WTC11 (cell line): Measurements from ENCODE around the gene MSLN. TPM values are rescaled to one million over a fixed set of nuclear protein-coding genes. Genes with fewer than 3 reads are reported as not detected.

ENCODE experiments used
- ATAC-seq: fragments of 200-7000 bp; cut with Tn5 transposase; 2 replicates; pipeline ENCODE4 v1.10.0; 2021; ENCODE audit warnings: mild to moderate bottlenecking, moderate library complexity
- CTCF ChIA-PET: fragments of 300-600 bp; sonication (Branson Sonifier 250); formaldehyde crosslinking; loops from one replicate; lab custom pipeline; 2021; ENCODE audit warnings: antibody characterized with exemption; lab: Charles Lee
- POLR2A ChIA-PET: fragments of 350-600 bp; sonication (Branson Sonifier 250); formaldehyde crosslinking; loops from one replicate; lab custom pipeline; 2021; ENCODE audit warnings: antibody characterized with exemption; lab: Charles Lee
- DNase-seq: peaks from one replicate; pipeline ENCODE4 v3.0.0; 2021; ENCODE audit warnings: low spot score
- H3K27ac Mint-ChIP-seq: 2 replicates; pipeline ENCODE4 v1.8.0; 2021; ENCODE audit warnings: mixed read lengths
- H3K27me3 Mint-ChIP-seq: 2 replicates; pipeline ENCODE4 v1.8.0; 2021; ENCODE audit warnings: low read depth, mild to moderate bottlenecking, moderate library complexity, mixed read lengths
- H3K36me3 Mint-ChIP-seq: 2 replicates; pipeline ENCODE4 v1.8.0; 2021; ENCODE audit warnings: mixed read lengths
- H3K4me1 Mint-ChIP-seq: 2 replicates; pipeline ENCODE4 v1.8.0; 2022; ENCODE audit warnings: mixed read lengths
- H3K4me3 Mint-ChIP-seq: 2 replicates; pipeline ENCODE4 v1.8.0; 2021; ENCODE audit warnings: mild to moderate bottlenecking, moderate library complexity, mixed read lengths
- H3K9me3 Mint-ChIP-seq: 2 replicates; pipeline ENCODE4 v1.8.0; 2021; ENCODE audit warnings: mixed read lengths
- CBFB ChIP-seq: sonication (generic); formaldehyde crosslinking; IDR thresholded peaks from 2 replicates; pipeline ENCODE4 v1.8.1; 2022; ENCODE audit warnings: mild to moderate bottlenecking, low read depth, missing genetic modification reagents
- HMGA2 ChIP-seq: fragments of 250-450 bp; sonication (Bioruptor Pico); IDR thresholded peaks from 2 replicates; pipeline ENCODE4 v1.4.0; 2021; ENCODE audit warnings: mild to moderate bottlenecking, moderate library complexity
- MLX ChIP-seq: sonication (generic); formaldehyde crosslinking; IDR thresholded peaks from 2 replicates; pipeline ENCODE4 v1.8.1; 2023; ENCODE audit warnings: mild to moderate bottlenecking, missing genetic modification reagents, moderate library complexity
- MYBL2 ChIP-seq: sonication (generic); formaldehyde crosslinking; IDR thresholded peaks from 2 replicates; pipeline ENCODE4 v1.8.1; 2023; ENCODE audit warnings: mild to moderate bottlenecking, moderate library complexity, missing genetic modification reagents
- NFATC4 ChIP-seq: fragments of 250-450 bp; sonication (Bioruptor Pico); IDR thresholded peaks from 2 replicates; pipeline ENCODE4 v1.9.0; 2021; ENCODE audit warnings: mild to moderate bottlenecking
- NR1H2 ChIP-seq: sonication (generic); formaldehyde crosslinking; IDR thresholded peaks from 2 replicates; pipeline ENCODE4 v1.9.0; 2021; ENCODE audit warnings: mild to moderate bottlenecking, moderate library complexity, missing genetic modification reagents
- NR3C1 ChIP-seq: sonication (generic); formaldehyde crosslinking; conservative IDR thresholded peaks from 2 replicates; pipeline ENCODE4 v1.8.1; 2023; ENCODE audit warnings: low read depth, mild to moderate bottlenecking, missing genetic modification reagents
- OVOL2 ChIP-seq: fragments of 250-450 bp; sonication (Bioruptor Pico); IDR thresholded peaks from 2 replicates; pipeline ENCODE4 v1.9.0; 2021; ENCODE audit warnings: mild to moderate bottlenecking, borderline replicate concordance
- SP1 ChIP-seq: sonication (generic); formaldehyde crosslinking; conservative IDR thresholded peaks from 2 replicates; pipeline ENCODE4 v1.8.1; 2022; ENCODE audit warnings: missing genetic modification reagents
- ZNF121 ChIP-seq: sonication (generic); formaldehyde crosslinking; IDR thresholded peaks from 2 replicates; pipeline ENCODE4 v1.8.0; 2023; ENCODE audit warnings: missing genetic modification reagents
- ZNF138 ChIP-seq: sonication (generic); formaldehyde crosslinking; conservative IDR thresholded peaks from 2 replicates; pipeline ENCODE4 v1.8.1; 2022; ENCODE audit warnings: mild to moderate bottlenecking, moderate library complexity, missing genetic modification reagents
- ZNF317 ChIP-seq: sonication (generic); formaldehyde crosslinking; IDR thresholded peaks from 2 replicates; pipeline ENCODE4 v1.8.1; 2023; ENCODE audit warnings: low read depth, mild to moderate bottlenecking, moderate library complexity, missing genetic modification reagents, borderline replicate concordance
- ZNF423 ChIP-seq: fragments of 250-450 bp; sonication (Bioruptor Pico); IDR thresholded peaks from 2 replicates; pipeline ENCODE4 v2.1.2; 2022; ENCODE audit warnings: mild to moderate bottlenecking, moderate library complexity
- total RNA-seq: library from RNA; stranded (reverse); gene quantifications from 3 replicates; pipeline ENCODE4 v1.2.3, GENCODE V29; 2021
- TF ChIP-seq, protein P1 (sequence below): fragments of 200-600 bp; IDR thresholded peaks from 2 replicates; pipeline ENCODE4 v1.8.0; 2022; ENCODE audit warnings: antibody characterized with exemption
- TF ChIP-seq, protein P2 (sequence below): sonication (generic); formaldehyde crosslinking; IDR thresholded peaks from 2 replicates; pipeline ENCODE4 v1.8.0; 2022; ENCODE audit warnings: missing genetic modification reagents
- TF ChIP-seq, protein P3 (sequence below): fragments of 250-450 bp; sonication (Bioruptor Pico); IDR thresholded peaks from 2 replicates; pipeline ENCODE4 v1.9.0; 2021; ENCODE audit warnings: mild to moderate bottlenecking
- TF ChIP-seq, protein P4 (sequence below): fragments of 250-450 bp; sonication (Bioruptor Pico); IDR thresholded peaks from 2 replicates; pipeline ENCODE4 v1.9.0; 2021; ENCODE audit warnings: mild to moderate bottlenecking
- TF ChIP-seq, protein P5 (sequence below): sonication (generic); formaldehyde crosslinking; IDR thresholded peaks from 2 replicates; pipeline ENCODE4 v1.8.1; 2023; ENCODE audit warnings: mild to moderate bottlenecking, missing genetic modification reagents, moderate library complexity

Gene MSLN
- total RNA-seq, 1 experiment from 2014 or later: 0.20 TPM

DNA sequence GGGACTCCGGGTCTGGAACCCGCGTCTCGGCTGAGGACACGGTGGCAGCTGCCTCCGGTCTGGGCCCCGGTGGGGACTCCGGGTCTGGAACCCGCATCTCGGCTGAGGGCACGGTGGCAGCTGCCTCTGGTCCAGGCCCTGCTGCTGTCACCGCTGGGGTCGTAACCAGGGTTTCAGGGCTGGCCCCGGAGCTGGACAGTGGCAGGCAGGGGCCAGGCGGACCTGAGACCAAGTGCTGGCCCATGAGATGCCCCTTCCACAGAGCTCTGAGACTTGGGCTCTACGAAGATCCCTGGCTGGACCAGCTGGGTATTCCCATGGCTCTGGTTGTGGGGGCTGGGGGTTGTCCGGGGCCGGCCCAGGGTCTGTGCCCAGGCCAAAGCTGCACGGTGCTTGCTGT, 23.9 kb downstream of the MSLN start:
- Mint-ChIP-seq H3K36me3 (no peaks in the 10 kb centered on the region), H3K9me3 (no peaks in the 10 kb centered on the region), H3K27ac (no peak overlapping the region), H3K4me1 (no peaks in the 10 kb centered on the region)
- DNase-seq (no peak), ATAC-seq (no peak)
- ChIA-PET POLR2A (interaction anchor here (1.1 to 1.5 kb wide), 3 partner anchors 14 to 43 kb away, joined by 3 to 4 read pairs (median 4); partner anchors contain the start of genes CIAO3 and GNG13), CTCF (interaction anchor here (0.8 to 3.1 kb wide), 23 partner anchors 8 to 136 kb away, joined by 3 to 22 read pairs (median 6); partner anchors contain the start of genes ANTKMT, CCDC78, CIAO3 and GNG13)
- TF ChIP-seq, protein P1, sequence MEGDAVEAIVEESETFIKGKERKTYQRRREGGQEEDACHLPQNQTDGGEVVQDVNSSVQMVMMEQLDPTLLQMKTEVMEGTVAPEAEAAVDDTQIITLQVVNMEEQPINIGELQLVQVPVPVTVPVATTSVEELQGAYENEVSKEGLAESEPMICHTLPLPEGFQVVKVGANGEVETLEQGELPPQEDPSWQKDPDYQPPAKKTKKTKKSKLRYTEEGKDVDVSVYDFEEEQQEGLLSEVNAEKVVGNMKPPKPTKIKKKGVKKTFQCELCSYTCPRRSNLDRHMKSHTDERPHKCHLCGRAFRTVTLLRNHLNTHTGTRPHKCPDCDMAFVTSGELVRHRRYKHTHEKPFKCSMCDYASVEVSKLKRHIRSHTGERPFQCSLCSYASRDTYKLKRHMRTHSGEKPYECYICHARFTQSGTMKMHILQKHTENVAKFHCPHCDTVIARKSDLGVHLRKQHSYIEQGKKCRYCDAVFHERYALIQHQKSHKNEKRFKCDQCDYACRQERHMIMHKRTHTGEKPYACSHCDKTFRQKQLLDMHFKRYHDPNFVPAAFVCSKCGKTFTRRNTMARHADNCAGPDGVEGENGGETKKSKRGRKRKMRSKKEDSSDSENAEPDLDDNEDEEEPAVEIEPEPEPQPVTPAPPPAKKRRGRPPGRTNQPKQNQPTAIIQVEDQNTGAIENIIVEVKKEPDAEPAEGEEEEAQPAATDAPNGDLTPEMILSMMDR: no peak
- TF ChIP-seq NR3C1 (CRISPR knock-in tag) (no peak), NR1H2 (CRISPR knock-in tag) (no peak), SP1 (CRISPR knock-in tag) (no peak), ZNF317 (CRISPR knock-in tag) (no peak), MLX (CRISPR knock-in tag) (no peak)
- TF ChIP-seq, protein P2, sequence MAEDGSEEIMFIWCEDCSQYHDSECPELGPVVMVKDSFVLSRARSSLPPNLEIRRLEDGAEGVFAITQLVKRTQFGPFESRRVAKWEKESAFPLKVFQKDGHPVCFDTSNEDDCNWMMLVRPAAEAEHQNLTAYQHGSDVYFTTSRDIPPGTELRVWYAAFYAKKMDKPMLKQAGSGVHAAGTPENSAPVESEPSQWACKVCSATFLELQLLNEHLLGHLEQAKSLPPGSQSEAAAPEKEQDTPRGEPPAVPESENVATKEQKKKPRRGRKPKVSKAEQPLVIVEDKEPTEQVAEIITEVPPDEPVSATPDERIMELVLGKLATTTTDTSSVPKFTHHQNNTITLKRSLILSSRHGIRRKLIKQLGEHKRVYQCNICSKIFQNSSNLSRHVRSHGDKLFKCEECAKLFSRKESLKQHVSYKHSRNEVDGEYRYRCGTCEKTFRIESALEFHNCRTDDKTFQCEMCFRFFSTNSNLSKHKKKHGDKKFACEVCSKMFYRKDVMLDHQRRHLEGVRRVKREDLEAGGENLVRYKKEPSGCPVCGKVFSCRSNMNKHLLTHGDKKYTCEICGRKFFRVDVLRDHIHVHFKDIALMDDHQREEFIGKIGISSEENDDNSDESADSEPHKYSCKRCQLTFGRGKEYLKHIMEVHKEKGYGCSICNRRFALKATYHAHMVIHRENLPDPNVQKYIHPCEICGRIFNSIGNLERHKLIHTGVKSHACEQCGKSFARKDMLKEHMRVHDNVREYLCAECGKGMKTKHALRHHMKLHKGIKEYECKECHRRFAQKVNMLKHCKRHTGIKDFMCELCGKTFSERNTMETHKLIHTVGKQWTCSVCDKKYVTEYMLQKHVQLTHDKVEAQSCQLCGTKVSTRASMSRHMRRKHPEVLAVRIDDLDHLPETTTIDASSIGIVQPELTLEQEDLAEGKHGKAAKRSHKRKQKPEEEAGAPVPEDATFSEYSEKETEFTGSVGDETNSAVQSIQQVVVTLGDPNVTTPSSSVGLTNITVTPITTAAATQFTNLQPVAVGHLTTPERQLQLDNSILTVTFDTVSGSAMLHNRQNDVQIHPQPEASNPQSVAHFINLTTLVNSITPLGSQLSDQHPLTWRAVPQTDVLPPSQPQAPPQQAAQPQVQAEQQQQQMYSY: no peak
- TF ChIP-seq, all 79 proteins: peak for 0
- Mint-ChIP-seq H3K27me3 (no peaks in the 10 kb centered on the region), H3K4me3 (no peak overlapping the region)

DNA sequence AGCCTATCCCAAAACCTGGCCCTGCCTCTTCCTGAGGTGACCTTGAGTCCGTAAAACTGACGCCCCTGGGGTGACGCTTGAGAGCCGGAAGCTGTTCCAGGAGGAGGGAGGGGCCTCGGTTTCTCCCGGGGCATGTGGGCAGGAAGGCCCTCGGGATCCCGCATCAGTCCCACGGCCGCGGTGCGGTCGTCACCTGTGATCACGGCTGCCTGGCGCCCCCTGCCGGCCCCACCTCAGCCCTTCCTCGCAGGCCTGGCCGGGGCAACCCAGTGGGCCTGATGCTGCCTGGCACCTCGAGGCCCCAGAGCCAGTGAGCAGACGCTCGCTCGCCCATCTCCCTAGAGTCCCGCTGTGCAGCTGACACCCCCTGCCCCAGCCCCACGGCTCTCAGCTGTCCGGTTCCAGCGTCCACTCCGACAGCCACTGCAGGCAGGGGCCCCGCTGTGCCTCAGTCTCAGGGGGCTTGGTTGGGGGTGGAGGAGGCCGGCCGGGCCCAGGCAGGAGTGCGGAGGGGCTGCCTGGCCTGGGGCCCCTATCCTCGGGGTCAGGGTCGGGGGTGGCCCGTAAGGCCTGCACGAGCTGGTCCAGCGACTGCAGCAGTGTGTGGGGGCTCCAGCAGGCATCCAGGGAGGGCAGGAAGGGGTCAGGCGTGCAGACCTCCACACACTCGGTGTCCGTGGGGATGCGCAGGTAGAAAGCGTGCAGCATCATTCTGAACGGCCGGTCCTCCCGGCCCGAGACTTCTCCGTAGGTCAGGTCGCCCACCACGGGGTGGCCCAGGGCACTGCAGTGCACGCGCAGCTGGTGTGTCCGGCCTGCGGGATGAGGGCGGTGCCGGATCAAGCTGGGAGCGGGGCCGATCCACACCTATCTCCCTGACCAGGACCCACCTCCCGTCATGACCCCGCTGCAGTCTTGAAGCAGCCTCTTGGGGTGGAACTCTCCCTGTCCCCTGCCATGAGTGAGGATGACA, 25.3 kb downstream of the MSLN start:
- peak overlapping the region; percentile 40; the same call in 1 of the 2 replicates for H3K4me3 Mint-ChIP-seq
- POLR2A ChIA-PET: interaction anchor here (0.8 to 1.5 kb wide), 4 partner anchors 13 to 74 kb away, joined by 3 to 4 read pairs (median 4); partner anchors contain the start of genes CIAO3 and GNG13
- ATAC-seq: peak; percentile 57
- H3K27me3 Mint-ChIP-seq: no peaks in the 10 kb centered on the region
- H3K36me3 Mint-ChIP-seq: no peaks in the 10 kb centered on the region
- H3K4me1 Mint-ChIP-seq: no peaks in the 10 kb centered on the region
- CTCF ChIA-PET: interaction anchor here (0.7 to 3.1 kb wide), 28 partner anchors 9 to 239 kb away, joined by 3 to 22 read pairs (median 6); partner anchors contain the start of genes ANTKMT, CCDC78, CIAO3 and FBXL16
- DNase-seq: peak; percentile 95
- no peak overlapping the region for H3K27ac Mint-ChIP-seq
- no peaks in the 10 kb centered on the region for H3K9me3 Mint-ChIP-seq
- TF ChIP-seq NFATC4 (CRISPR knock-in tag) (no peak), ZNF121 (CRISPR knock-in tag) (peak; percentile 53; the same call in 1 of the 2 replicates), HMGA2 (CRISPR knock-in tag) (no peak), MYBL2 (CRISPR knock-in tag) (no peak), ZNF423 (CRISPR knock-in tag) (no peak), CBFB (CRISPR knock-in tag) (0 out of 2 replicates have a peak, but pooled peaks have one; percentile 84), OVOL2 (no peak), ZNF138 (no peak)
- TF ChIP-seq, protein P3, sequence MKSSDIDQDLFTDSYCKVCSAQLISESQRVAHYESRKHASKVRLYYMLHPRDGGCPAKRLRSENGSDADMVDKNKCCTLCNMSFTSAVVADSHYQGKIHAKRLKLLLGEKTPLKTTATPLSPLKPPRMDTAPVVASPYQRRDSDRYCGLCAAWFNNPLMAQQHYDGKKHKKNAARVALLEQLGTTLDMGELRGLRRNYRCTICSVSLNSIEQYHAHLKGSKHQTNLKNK (CRISPR knock-in tag): no peak
- TF ChIP-seq, protein P1: peak; percentile 86
- TF ChIP-seq, protein P4, sequence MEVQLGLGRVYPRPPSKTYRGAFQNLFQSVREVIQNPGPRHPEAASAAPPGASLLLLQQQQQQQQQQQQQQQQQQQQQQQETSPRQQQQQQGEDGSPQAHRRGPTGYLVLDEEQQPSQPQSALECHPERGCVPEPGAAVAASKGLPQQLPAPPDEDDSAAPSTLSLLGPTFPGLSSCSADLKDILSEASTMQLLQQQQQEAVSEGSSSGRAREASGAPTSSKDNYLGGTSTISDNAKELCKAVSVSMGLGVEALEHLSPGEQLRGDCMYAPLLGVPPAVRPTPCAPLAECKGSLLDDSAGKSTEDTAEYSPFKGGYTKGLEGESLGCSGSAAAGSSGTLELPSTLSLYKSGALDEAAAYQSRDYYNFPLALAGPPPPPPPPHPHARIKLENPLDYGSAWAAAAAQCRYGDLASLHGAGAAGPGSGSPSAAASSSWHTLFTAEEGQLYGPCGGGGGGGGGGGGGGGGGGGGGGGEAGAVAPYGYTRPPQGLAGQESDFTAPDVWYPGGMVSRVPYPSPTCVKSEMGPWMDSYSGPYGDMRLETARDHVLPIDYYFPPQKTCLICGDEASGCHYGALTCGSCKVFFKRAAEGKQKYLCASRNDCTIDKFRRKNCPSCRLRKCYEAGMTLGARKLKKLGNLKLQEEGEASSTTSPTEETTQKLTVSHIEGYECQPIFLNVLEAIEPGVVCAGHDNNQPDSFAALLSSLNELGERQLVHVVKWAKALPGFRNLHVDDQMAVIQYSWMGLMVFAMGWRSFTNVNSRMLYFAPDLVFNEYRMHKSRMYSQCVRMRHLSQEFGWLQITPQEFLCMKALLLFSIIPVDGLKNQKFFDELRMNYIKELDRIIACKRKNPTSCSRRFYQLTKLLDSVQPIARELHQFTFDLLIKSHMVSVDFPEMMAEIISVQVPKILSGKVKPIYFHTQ (CRISPR knock-in tag): no peak
- TF ChIP-seq, protein P5, sequence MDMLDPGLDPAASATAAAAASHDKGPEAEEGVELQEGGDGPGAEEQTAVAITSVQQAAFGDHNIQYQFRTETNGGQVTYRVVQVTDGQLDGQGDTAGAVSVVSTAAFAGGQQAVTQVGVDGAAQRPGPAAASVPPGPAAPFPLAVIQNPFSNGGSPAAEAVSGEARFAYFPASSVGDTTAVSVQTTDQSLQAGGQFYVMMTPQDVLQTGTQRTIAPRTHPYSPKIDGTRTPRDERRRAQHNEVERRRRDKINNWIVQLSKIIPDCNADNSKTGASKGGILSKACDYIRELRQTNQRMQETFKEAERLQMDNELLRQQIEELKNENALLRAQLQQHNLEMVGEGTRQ (CRISPR knock-in tag): peak; percentile 46; the same call in 1 of the 2 replicates
